Stimulated activated CD4-positive, alpha-beta T cell treated with anti-CD3 and anti-CD28 coated beads, Interleukin-1b, Interleukin-23, amount 100 ng/mL, for 48 hours (primary cell): ENCODE measurements around the gene SLC15A2.
"Not testable (repeated sequence)": the region's sequence is repeated elsewhere in the genome, so short reads cannot be mapped to it uniquely, and the experiment has no call there.

Experiments used
- DNase-seq: peaks from one replicate; pipeline ENCODE4 v3.0.0-alpha.2; 2020

SLC15A2 gene, protein sequence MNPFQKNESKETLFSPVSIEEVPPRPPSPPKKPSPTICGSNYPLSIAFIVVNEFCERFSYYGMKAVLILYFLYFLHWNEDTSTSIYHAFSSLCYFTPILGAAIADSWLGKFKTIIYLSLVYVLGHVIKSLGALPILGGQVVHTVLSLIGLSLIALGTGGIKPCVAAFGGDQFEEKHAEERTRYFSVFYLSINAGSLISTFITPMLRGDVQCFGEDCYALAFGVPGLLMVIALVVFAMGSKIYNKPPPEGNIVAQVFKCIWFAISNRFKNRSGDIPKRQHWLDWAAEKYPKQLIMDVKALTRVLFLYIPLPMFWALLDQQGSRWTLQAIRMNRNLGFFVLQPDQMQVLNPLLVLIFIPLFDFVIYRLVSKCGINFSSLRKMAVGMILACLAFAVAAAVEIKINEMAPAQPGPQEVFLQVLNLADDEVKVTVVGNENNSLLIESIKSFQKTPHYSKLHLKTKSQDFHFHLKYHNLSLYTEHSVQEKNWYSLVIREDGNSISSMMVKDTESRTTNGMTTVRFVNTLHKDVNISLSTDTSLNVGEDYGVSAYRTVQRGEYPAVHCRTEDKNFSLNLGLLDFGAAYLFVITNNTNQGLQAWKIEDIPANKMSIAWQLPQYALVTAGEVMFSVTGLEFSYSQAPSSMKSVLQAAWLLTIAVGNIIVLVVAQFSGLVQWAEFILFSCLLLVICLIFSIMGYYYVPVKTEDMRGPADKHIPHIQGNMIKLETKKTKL

DNA sequence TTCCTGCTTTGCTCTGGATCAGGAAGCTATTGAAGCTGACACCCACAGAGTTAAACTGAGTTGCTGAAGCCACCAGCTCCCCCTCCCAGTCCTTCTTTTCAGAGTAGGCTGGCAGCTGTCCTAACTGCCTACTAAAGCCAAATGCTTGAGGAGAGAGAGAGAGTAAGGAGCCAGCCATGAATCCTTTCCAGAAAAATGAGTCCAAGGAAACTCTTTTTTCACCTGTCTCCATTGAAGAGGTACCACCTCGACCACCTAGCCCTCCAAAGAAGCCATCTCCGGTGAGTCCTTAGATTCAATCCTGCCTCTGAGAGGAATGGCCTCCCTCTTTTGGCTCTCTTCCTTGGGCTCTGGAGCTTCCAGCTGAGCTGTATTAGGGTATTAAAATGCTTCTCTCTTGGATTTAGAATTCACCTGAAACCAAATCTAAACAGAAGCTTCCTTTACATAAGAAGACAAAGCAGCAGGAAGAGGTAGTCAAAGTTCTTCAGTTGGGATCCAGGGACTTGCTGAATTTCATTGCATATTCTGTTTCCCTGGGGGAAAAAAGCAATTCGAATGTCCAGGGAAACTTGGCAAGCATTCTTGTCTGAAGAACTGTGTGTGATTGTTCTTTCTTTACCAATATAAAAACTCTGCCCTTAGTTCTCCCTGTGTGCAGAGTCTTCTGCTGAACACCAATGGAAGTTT lies at the start of gene SLC15A2:
TSS of gene SLC15A2 (plus strand) at position 101 of the 690 bp plus-strand sequence. CDS start at position 177, 76 bp downstream.
- no peak for DNase-seq

DNA sequence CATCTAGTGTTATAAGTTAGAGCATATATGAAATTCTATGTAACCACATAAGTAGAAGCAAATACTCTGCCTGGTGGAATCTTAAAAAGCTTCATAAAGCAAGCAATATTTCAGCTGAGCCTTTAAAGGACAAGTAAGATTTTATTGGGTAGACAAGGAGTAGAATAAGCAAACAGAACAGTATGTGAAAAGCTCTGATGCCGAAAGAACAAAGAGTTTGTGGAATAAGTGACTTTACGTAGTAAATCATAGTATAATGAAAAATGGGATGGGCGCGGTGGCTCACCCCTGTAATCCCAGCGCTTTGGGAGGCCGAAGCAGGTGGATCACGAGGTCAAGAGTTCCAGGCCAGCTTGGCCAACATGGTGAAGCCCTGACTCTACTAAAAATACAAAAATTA lies 49.3 kb upstream of the SLC15A2 start:
- no peak for DNase-seq

DNA sequence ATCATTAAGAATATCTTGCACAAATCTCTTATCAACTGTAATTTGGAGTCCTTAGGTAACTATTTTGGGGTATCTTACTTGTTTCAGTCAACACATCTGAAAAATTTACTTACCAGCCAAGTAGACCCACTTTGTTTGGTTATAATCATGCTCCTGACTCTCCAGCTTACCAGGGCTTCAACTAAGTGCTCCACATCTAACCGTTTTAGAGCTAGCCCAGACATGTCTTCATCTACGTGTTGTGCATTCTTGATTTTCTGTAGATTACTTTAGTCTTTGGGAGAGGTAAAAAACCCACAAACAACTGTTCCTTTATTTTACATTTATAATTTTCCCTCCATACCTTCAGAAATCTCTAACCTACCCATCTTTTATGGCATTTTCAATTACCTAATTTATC lies 41.9 kb upstream of the SLC15A2 start:
- no peak for DNase-seq

DNA sequence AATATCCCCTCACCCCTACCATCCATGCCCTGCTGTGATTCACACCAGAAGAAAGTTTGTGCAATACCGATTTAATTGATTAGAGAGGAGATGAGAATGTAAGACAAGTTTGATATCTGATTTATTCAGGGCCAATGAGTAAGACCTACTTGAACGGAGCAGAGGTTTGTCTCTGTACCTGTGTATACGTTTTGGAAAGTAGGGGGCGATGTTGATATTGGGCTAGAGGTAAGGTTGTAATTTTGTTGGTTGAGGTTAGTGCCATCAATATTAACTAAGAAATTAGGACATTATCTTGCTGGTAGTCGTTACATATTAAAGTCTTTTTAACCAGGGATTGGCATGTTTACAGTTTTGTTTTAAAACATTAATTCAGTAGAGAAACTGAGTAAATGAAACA lies 38.6 kb upstream of the SLC15A2 start:
- no peak for DNase-seq

DNA sequence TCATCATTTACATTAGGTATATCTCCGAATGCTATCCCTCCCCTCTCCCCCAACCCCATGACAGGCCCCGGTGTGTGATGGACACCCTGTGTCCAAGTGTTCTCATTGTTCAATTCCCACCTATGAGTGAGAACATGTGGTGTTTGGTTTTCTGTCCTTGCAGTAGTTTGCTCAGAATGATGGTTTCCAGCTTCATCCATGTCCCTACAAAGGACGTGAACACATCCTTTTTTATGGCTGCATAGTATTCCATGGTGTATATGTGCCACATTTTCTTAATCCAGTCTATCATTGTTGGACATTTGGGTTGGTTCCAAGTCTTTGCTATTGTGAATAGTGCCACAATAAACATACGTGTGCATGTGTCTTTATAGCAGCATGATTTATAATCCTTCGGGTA lies 36.4 kb upstream of the SLC15A2 start:
- DNase-seq = not testable (repeated sequence)

DNA sequence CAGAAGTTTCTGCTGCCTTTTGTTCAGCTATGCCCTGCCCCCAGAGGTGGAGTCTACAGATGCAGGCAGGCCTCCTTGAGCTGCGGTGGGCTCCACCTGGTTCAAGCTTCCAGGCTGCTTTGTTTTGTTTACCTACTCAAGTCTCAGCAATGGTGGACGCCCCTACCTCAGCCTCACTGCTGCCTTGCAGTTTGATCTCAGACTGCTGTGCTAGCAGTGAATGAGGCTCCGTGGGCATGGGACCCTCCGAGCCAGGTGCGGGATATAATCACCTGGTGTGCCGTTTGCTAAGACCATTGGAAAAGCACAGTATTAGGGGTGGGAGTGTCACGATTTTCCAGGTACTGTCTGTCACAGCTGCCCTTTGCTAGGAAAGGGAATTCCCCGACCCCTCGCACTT lies 31.0 kb upstream of the SLC15A2 start:
- DNase-seq = not testable (repeated sequence)

DNA sequence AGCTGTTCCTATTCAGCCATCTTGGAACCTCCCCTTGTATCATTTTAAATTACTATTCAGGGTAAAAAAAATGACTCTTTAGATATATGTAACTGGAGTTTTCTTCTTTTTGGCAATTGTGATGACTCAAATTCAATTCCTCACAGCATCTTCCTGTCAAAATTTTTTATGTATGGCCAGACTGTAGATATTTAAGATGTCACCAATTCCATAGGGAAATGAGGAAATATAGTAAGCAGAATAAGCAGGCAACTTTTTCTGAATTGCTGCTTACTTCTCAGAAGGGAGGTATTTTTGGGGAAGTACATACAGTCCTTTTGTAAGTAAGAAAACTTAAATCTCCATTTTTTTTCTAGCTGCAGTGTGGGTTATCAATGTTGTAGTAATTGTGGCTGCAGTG lies 30.4 kb upstream of the SLC15A2 start:
- DNase-seq = no peak

DNA sequence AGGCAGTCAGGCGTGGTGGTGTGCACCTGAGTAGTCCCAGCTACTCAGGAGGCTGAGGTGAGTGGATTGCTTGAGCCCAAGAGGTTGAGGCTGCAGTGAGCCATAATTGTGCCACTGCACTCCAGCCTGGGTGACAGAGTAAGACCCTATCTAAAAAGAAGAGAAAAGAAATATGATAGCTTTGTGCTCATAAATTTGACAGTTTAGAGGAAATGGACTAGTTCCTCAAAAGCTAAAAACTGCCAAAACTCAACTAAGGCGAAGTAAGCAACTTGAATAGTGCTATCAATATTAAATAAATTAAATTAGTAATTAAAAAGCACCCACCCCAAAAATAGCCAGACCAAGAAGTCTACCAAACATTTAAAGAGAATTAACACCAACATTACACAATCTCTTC lies 24.5 kb upstream of the SLC15A2 start:
- no peak for DNase-seq

DNA sequence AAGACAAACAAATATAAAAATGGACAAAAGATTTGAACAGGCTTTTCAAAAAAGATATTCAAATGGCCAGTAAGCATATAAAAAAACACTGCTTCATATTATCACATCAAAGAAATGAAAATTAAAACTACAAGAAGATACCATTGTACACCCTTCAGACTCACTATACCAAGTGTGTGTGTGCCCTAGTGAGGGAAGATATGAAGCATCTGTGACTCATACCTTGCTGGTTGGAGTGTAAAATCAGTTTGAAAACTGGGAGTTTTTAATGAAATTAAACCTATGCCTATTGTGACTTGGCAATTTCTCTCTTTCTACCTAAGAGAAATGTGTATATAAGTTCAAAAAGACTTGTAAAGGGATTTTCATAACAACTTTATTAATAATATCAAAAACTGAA lies 23.5 kb upstream of the SLC15A2 start:
- DNase-seq = no peak

DNA sequence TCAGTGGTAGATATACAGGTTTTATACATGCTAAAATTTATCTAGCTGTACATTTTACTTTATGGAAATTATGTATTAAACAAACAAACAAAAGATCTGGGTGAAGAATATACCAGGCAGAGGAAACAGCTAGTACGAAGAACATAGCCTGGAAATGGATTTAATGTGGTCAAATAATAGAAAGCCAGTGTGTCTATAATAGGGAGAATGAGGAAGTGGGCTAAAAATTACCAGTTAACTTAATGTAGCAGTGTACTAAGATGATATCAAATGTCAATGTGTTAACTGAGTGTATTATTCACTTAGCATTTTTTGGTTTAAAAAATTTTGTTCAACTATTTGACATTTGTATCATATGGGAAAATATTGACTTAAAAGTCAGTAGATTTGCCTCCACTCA lies 22.8 kb upstream of the SLC15A2 start:
- no peak for DNase-seq

DNA sequence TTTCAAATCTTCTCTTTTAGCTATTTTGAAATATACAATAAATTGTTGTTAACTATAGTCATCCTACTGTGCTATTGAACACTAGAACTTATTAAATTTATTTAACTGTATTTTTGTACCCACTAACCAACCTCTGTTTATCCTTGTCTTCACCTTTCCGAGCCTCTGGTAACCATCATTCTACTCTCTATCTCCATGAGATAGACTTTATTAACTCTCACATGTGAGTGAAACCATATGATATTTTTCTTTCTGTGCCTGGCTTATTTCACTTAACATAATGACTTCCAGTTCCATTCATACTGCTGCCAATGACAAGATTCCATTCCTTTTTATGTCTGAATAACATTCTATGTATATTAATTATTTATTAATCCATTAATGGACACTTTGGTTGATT lies 15.8 kb upstream of the SLC15A2 start:
- no peak for DNase-seq

DNA sequence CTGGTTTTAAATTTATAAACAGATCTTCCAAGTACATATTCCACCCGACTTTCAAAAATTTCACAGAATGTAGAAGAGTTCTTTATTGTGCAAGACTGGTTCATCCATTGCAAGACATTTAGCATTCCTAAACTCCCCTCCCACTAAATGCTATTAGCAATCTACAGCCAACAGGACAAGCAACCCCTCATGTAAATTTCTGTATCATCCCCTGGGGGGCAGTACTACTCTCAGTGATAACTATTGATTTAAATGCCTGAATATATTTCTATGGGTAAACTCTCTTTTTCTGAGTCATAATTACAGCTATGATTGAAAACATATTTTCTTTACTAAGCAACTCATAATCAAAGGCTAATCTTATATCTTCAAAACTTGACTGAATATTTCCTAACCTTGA lies 10.7 kb upstream of the SLC15A2 start:
- DNase-seq = no peak

DNA sequence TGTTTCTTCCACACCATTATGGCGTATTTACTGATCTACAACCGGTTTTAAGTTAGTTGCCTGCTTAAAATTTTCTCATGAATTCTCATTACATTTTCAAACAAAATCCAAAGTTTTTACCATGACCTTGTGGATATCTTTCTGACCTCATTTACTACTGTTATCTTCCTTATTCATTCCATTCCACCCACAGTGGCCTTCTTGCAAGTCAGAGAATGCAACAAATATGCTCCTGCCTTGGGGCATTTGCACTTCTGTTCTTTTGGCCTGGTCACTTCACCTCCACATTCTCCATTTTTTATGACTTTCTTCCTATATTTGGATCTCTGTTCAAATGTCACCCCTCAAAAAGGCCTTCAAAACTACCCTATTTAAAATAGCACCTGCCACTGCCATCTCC lies 8.8 kb upstream of the SLC15A2 start:
- no peak for DNase-seq

DNA sequence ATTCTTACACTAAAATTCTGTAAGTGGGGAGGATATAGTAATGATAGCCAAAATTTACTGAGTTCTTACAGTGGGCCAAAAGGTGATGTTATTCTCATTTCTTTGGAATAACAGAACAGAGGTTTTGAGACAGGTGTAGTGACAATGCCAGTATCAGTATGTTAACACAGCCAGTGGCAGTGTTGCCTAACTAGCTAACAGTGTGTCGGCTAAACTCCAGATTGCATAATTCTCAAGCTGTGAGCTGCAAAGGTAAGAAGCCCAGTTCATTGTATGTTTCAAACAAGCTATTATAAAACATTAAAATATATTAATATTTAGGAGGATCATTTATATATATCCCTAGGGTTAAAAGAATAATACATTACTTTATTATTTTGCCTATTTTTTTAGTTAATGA lies 920 bp downstream of the SLC15A2 start:
- DNase-seq = no peak

DNA sequence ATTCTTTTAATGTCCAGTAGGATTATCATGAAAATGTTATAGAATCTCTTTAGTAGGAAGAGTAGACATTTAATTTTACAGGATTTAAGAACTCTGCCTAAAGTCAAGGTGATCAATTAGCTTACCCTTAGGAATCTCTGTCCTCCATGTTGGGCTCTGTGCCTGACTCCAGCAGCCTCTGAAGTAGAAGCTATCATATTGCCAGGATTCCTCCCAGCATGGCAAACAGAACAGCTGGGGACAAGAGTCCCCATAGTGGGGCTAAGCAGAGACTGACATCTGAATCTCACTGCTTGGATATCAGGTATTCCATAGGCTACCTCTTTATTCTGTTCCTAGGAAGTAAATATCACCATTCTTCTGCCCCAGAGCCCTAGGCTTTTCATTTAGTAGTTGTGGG lies 1.5 kb downstream of the SLC15A2 start:
- DNase-seq = no peak

DNA sequence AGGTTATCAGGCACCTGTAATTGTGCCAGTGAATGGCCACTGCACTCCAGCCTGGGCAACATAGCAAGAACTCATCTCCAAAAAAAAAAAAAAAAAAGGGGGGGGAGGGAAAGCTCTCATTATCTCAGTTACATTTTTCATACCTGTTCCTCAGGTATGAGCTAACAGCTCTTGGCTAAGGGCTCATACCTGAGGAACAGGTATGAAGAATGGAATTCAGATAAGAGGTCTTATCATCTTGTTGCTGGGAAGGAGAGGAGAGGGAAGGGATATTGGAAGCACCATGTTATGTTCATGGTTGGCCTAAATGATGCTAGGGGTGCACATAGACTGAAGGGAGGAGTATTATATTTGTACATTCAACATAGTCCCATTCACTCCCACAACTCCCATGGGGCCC lies 2.6 kb downstream of the SLC15A2 start:
- DNase-seq = no peak

DNA sequence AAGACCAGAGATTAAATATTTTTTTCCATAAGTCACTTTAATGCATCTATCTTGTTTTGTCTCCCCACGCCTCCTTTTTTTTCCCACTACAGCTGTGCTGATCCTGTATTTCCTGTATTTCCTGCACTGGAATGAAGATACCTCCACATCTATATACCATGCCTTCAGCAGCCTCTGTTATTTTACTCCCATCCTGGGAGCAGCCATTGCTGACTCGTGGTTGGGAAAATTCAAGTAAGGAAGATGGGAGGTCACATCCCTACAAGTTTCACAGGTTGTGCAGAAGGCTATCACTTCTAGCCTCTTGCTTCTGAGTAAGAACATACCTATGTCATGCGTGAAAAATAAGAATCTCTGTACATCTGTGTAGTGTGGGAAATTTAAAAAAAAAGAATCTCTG lies 3.1 kb downstream of the SLC15A2 start:
- no peak for DNase-seq

DNA sequence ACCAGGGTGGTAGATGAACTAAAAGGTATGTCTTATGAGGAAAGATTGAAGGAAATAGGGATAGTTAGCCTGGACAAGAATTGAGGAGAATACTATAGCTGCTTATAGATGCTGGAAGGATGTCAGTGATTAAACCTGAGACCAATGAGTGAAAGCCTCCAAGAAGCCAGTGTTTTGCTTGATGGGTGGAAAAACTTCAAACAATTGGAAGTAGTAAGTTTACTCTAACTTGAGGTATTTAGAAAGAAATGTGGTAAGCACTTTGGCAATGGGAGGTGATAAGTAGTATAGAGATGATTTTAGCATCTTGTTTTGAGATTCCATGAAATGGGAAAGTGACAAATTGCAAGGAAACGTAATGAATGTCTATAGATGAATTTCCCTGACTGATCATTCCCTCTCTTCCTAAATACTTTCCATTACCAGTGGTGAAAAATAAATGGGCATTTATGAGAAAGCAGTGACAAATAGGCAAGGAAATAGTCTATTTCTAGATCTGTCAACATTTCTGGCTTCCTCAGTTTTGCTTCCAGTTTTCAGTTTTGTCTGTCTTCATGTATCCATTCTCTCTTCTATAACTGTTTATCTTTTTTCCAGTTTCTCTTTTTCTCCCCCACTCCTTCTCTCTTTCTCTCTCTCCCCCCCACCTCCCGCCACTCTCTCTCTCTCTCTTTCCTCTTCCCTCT lies 19.2 kb downstream of the SLC15A2 start:
- no peak for DNase-seq

DNA sequence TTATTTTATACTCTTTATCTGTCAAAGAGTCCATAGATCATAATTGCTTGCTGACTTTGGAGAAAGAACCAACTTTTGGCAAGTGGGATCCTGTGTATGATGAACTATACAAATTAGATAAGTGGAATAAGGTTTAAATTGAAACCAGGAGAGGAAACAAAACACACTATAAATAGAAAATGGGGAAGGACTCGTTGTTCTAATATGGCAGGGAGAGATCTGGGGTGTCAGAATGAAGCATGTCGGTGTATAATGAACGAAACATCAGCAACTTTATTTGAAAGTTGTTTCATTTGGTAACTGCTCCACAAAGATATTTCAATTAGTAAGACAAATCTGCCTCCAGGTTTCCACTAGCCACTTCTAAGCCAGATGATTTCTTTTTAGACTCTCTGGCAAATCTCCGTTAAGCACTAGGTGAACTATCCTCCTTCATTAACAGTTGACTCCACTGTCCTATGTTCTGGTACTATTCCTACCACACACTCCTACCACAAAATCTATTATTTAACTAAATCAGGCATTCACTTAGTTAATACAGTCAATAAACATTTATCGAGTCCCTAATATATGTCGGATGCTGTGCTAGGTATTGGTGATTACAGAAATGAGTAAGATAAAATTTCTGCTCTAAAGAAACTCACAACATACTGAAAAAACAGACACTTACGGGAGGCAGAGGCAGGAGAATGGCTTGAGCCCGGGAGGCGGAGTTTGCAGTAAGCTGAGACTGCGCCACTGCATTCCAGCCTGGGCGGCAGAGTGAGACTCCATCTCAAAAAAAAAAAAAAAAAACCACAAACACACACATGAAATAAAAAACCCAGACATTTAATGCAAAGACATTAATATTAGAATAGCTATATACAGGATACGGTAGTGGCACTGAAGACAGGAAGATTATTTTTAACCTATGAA lies 20.1 kb downstream of the SLC15A2 start:
- no peak for DNase-seq

DNA sequence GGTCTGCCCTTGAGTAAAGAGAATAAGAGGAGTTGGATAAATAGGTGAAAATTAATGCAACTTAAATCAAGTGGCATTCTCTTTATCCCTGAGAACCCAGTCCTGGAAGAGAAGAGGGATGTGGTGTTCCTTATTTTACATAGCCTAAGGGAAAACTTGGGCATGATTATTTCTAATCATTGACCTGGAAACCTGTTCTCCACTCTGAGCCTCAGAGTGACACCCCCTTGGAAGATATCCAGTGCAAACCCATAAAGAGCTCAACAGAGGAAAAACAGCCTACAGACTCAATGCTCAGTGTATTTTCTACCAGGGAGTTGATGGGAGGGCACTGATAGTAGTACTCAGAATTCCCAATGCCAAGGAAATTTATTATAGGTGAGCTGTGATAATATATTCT lies 22.0 kb downstream of the SLC15A2 start:
- no peak for DNase-seq

DNA sequence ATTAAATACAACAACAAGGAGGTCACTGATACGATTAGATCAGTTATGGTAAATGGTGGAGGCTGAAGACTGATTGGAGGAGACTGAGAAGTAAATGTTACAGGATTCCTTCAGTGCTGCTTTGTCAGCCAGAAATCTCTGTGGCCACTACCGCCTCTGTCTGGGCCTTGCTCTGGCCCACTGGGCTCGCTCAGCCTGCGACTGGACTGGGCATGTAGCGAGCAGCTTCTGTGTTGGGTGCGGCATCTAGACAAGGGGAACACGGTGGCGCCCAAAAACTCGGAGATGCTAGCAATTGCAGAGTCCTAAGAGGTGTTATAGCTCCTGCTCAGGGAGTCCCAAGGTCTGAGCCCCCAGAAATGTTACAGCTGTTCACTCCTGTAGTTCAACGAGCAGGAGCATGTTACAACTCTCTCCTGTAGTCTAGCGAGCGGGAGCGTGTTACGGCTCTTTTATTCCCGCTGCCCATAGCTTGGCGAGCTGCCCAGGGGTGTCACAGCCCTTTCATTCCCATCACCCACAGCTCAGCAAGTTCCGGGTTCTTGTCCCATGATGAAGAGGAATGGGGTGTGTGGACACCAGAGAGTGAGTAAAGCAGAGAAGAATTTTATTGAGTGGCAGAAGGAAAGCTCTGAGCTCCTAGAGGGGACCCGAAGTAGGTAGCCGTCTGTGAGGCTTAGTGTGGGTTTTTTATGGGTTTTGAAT lies 24.7 kb downstream of the SLC15A2 start:
- DNase-seq = no peak

DNA sequence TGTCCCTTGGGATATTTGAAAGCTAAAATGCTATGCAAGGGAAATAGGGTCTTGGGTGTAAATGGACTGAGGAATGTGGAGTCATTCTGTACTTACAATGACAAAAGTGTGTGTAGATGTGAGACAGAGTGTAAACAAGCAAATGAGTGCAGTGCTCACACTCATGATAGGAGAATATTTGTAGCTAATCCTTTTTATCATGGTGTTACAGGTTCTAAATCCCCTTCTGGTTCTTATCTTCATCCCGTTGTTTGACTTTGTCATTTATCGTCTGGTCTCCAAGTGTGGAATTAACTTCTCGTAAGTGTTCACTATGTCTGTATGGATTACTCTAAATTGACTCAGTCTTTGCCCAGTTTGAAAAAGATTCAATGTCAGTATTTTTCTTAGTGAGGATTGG lies 30.5 kb downstream of the SLC15A2 start:
- DNase-seq = no peak
